ENCODE measurements around the gene CACNB2. TPM values are rescaled to one million over a fixed set of nuclear protein-coding genes. Genes with fewer than 3 reads are reported as not detected.

Gene CACNB2
- total RNA-seq, 2 donors from 2014 or later = 4.5 to 56.7 TPM

- DNase-seq (ENCODE audit: low spot score) (no peak), ATAC-seq (ENCODE audit: insufficient number of reproducible peaks, low FRiP score, low read depth) (no peak)
- Histone ChIP-seq H3K36me3 (peaks cover 3% of the 10 kb centered on the region), H3K4me3 (no peak overlapping the region), H3K27ac (peak overlapping the region in 1 of 2 donors; percentile 7), H3K4me1 (ENCODE audit: control insufficient read depth in 1 of 2, low read depth in 2 of 2) (peaks cover 0 to 17% of the 10 kb centered on the region in 2 donors), H3K27me3 (replicated peaks; ENCODE audit: insufficient read depth) (no peaks in the 10 kb centered on the region), H3K9me3 (no peaks in the 10 kb centered on the region)
- TF ChIP-seq CTCF (IDR thresholded peaks at IDR 0.05) = no peak
Observed at GRCh38 chr10:18523025-18523424, 382.8 kb downstream of the CACNB2 start.

- no peak for TF ChIP-seq CTCF (IDR thresholded peaks at IDR 0.05)
- H3K9me3 ChIP-seq = no peaks in the 10 kb centered on the region
- H3K27me3 ChIP-seq (replicated peaks; ENCODE audit: insufficient read depth) = no peaks in the 10 kb centered on the region
- no peak overlapping the region for H3K4me3 ChIP-seq
- peaks cover 0 to 17% of the 10 kb centered on the region in 2 donors for H3K4me1 ChIP-seq (ENCODE audit: control insufficient read depth in 1 of 2, low read depth in 2 of 2)
- H3K27ac ChIP-seq = no peak overlapping the region
- peaks cover 3% of the 10 kb centered on the region for H3K36me3 ChIP-seq
- DNase-seq (ENCODE audit: low spot score) (no peak), ATAC-seq (ENCODE audit: insufficient number of reproducible peaks, low FRiP score, low read depth) (no peak)
Observed at GRCh38 chr10:18523858-18524257, 383.6 kb downstream of the CACNB2 start.

GRCh38 chr10:18527687-18528086, 387.5 kb downstream of the CACNB2 start:
- no peak overlapping the region for H3K4me3 ChIP-seq
- H3K27me3 ChIP-seq (replicated peaks; ENCODE audit: insufficient read depth) = no peaks in the 10 kb centered on the region
- no peak for DNase-seq (ENCODE audit: low spot score)
- ATAC-seq (ENCODE audit: insufficient number of reproducible peaks, low FRiP score, low read depth) = no peak
- H3K36me3 ChIP-seq = no peaks in the 10 kb centered on the region
- H3K27ac ChIP-seq = no peak overlapping the region
- no peak for TF ChIP-seq CTCF (IDR thresholded peaks at IDR 0.05)
- peaks cover 0 to 13% of the 10 kb centered on the region in 2 donors for H3K4me1 ChIP-seq (ENCODE audit: control insufficient read depth in 1 of 2, low read depth in 2 of 2)
- no peaks in the 10 kb centered on the region for H3K9me3 ChIP-seq

GRCh38 chr10:18528292-18528691, 388.1 kb downstream of the CACNB2 start:
- Histone ChIP-seq H3K4me1 (ENCODE audit: control insufficient read depth in 1 of 2, low read depth in 2 of 2) (peaks cover 0 to 7% of the 10 kb centered on the region in 2 donors), H3K4me3 (no peak overlapping the region), H3K9me3 (no peaks in the 10 kb centered on the region), H3K27ac (no peak overlapping the region), H3K27me3 (replicated peaks; ENCODE audit: insufficient read depth) (no peaks in the 10 kb centered on the region), H3K36me3 (no peaks in the 10 kb centered on the region)
- no peak for TF ChIP-seq CTCF (IDR thresholded peaks at IDR 0.05)
- DNase-seq (ENCODE audit: low spot score) = no peak
- no peak for ATAC-seq (ENCODE audit: insufficient number of reproducible peaks, low FRiP score, low read depth)

- H3K4me1 ChIP-seq (ENCODE audit: control insufficient read depth in 1 of 2, low read depth in 2 of 2) = no peaks in the 10 kb centered on the region
- H3K27ac ChIP-seq = no peak overlapping the region
- H3K36me3 ChIP-seq = peaks cover 3% of the 10 kb centered on the region
- DNase-seq (ENCODE audit: low spot score) (no peak), ATAC-seq (ENCODE audit: insufficient number of reproducible peaks, low FRiP score, low read depth) (no peak)
- H3K9me3 ChIP-seq = no peaks in the 10 kb centered on the region
- H3K4me3 ChIP-seq = no peak overlapping the region
- no peak for TF ChIP-seq CTCF (IDR thresholded peaks at IDR 0.05)
- H3K27me3 ChIP-seq (replicated peaks; ENCODE audit: insufficient read depth) = no peaks in the 10 kb centered on the region
Observed at GRCh38 chr10:18532881-18533535, 392.8 kb downstream of the CACNB2 start.
